K562 (cell line): Measurements from ENCODE around the gene SYNCRIP. TPM values are rescaled to one million over a fixed set of nuclear protein-coding genes. Genes with fewer than 3 reads are reported as not detected.

Experiments used
- ILF3 ChIP-seq: fragments of 450-650 bp; IDR thresholded peaks from 2 replicates; pipeline ENCODE4 v1.6.1; 2018; ENCODE audit warnings: antibody characterized with exemption, mild to moderate bottlenecking, moderate library complexity, borderline replicate concordance
- RUNX1 ChIP-seq: sonication (generic); IDR thresholded peaks from 2 replicates; pipeline ENCODE4 v1.6.1; 2016; ENCODE audit warnings: antibody characterized with exemption, low read depth
- SMAD3 ChIP-seq: fragments of 450-650 bp; formaldehyde crosslinking; conservative IDR thresholded peaks from 2 replicates; pipeline ENCODE4 v1.4.0; 2020; ENCODE audit warnings: mild to moderate bottlenecking
- SMC3 ChIP-seq: conservative IDR thresholded peaks from 2 replicates; pipeline ENCODE4 v1.6.1; 2011; ENCODE audit warnings: low read depth, low read length, improper control_type of control experiment; ENCODE audit not compliant: insufficient read depth
- ZNF274 ChIP-seq: IDR thresholded peaks from 2 replicates; pipeline ENCODE4 v1.6.1; 2011; ENCODE audit warnings: low read depth, mild to moderate bottlenecking, low read length, moderate library complexity, borderline replicate concordance
- ZNF561 ChIP-seq: fragments of 450-650 bp; formaldehyde crosslinking; conservative IDR thresholded peaks from 2 replicates; pipeline ENCODE4 v1.4.0; 2020; ENCODE audit warnings: mild to moderate bottlenecking, moderate library complexity
- ZNF695 ChIP-seq: fragments of 450-650 bp; formaldehyde crosslinking; IDR thresholded peaks from 2 replicates; pipeline ENCODE4 v1.4.0; 2020; ENCODE audit warnings: mild to moderate bottlenecking, moderate library complexity
- polyA plus RNA-seq, 8 experiments: library from polyadenylated mRNA; depleted of rRNA in 4 of 8; stranded (reverse) in 5 of 8; unstranded in 3 of 8; fragments of >200 nt; fragmentation: Nextera tagmentation in 2 of 8; fragmentation: Illumina TruSeq in 1 of 8; extraction: Ambion mirVana in 2 of 8; extraction: Trizol in 1 of 8; gene quantifications; 2 replicates each; pipeline versions ENCODE4 v1.2.1 to v1.2.3, GENCODE V29; 2011 to 2014; ENCODE audit warnings: inconsistent platforms in 1 of 8, missing spikeins in 1 of 8
- total RNA-seq, 7 experiments: library from RNA; depleted of rRNA in 6 of 7; stranded (reverse); fragments of >200 nt in 6 of 7; fragmentation: Illumina TruSeq in 2 of 7; extraction: Trizol in 2 of 7; gene quantifications; 2 replicates each; pipeline versions ENCODE4 v1.2.1 to v1.2.3, GENCODE V29; 2011 to 2021; ENCODE audit warnings: low replicate concordance in 1 of 7
- TF ChIP-seq, protein P1 (sequence below): fragments of 250-450 bp; sonication (Bioruptor Pico); IDR thresholded peaks from 2 replicates; pipeline ENCODE4 v1.9.0; 2021; ENCODE audit warnings: mild to moderate bottlenecking, inconsistent platforms

The SYNCRIP gene
- total and polyA plus RNA-seq, 9 of the 15 experiments (the other 6 are each of a cell fraction or from before 2014, with no cell fraction given): 46.5 to 295 (median 140) TPM

DNA sequence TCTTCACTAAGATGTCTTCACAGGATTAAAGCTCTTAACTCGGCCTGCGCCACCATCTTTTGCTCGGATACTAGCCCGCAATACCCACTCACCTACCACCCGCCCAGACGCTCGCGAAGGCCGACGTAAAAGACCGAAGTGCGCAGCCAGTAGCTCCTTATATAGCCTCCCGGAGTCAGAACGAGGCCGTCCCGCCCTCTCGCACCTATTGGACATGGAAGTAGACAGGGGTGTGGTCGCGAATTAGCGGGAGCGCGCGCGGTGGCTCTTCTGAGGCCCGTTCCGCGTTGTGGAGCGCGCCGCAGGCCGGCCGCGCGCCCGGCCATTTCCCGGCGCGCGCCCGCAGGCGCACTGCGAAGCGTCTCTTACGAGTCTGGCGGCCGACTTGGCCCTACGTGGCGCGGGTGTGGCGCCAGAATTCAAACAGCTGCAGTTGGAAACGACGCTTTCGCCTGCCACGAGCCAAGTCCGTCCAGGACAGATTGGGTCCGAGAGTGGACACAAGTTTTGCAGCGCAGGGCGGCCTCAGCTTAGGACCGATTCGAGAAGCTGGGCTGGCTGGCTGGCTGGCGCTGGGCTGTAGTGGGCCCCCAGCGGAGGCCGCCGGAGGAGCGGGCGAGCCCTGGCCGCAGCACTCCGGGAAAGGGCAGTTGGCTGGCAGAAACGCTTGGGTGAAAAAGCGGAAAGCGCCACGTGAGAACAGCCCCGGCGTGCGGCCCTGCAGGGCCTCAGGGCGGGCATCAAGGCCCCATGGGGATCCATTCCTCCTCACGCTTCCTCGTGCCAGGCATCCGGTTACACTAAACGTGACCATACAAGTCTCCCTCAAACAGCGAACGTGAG lies 36.1 kb upstream of the SYNCRIP start (continued):
- TF ChIP-seq, protein P1, sequence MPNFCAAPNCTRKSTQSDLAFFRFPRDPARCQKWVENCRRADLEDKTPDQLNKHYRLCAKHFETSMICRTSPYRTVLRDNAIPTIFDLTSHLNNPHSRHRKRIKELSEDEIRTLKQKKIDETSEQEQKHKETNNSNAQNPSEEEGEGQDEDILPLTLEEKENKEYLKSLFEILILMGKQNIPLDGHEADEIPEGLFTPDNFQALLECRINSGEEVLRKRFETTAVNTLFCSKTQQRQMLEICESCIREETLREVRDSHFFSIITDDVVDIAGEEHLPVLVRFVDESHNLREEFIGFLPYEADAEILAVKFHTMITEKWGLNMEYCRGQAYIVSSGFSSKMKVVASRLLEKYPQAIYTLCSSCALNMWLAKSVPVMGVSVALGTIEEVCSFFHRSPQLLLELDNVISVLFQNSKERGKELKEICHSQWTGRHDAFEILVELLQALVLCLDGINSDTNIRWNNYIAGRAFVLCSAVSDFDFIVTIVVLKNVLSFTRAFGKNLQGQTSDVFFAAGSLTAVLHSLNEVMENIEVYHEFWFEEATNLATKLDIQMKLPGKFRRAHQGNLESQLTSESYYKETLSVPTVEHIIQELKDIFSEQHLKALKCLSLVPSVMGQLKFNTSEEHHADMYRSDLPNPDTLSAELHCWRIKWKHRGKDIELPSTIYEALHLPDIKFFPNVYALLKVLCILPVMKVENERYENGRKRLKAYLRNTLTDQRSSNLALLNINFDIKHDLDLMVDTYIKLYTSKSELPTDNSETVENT (CRISPR knock-in tag): peak; percentile 96
- TF ChIP-seq SMAD3 (CRISPR knock-in tag) (no peak), ZNF695 (CRISPR knock-in tag) (no peak), ZNF561 (CRISPR knock-in tag) (no peak), ILF3 (peak; percentile 59; the same call in 1 of the 2 replicates), RUNX1 (no peak), ZNF274 (no peak; the same call in 1 of the 2 replicates), SMC3 (0 out of 2 replicates have a peak, but pooled peaks have one; percentile 16)
- TF ChIP-seq, all 486 proteins: peak for 207
